Smooth muscle cell (in vitro differentiated cells): ENCODE measurements around the gene TANC1. TPM values are rescaled to one million over a fixed set of nuclear protein-coding genes. Genes with fewer than 3 reads are reported as not detected.

Experiments used
- DNase-seq: peaks from one replicate; lab custom pipeline; 2025; ENCODE audit not compliant: unreplicated experiment; lab: John Stamatoyannopoulos, UW
- H2AFZ ChIP-seq: fragments of 200-600 bp; sonication (generic); 2 replicates; pipeline ENCODE4 v1.6.0; 2016; ENCODE audit warnings: antibody characterized with exemption, low read depth, mild to moderate bottlenecking
- H3F3A ChIP-seq: fragments of 200-600 bp; sonication (generic); 2 replicates; pipeline ENCODE4 v1.6.0; 2017; ENCODE audit warnings: antibody characterized with exemption, low read depth
- H3K27ac ChIP-seq: fragments of 200-600 bp; sonication (generic); 2 replicates; pipeline ENCODE4 v1.5.1; 2016; ENCODE audit warnings: low read depth, mild to moderate bottlenecking
- H3K27me3 ChIP-seq: fragments of 200-600 bp; sonication (generic); 2 replicates; pipeline ENCODE4 v1.6.1; 2016; ENCODE audit warnings: low read depth, mild to moderate bottlenecking
- H3K36me3 ChIP-seq: fragments of 200-600 bp; sonication (generic); 2 replicates; pipeline ENCODE4 v1.5.1; 2016; ENCODE audit warnings: low read depth
- H3K4me1 ChIP-seq: fragments of 200-600 bp; sonication (generic); 2 replicates; pipeline ENCODE4 v1.5.1; 2016; ENCODE audit warnings: low read depth
- H3K4me2 ChIP-seq: fragments of 200-600 bp; sonication (generic); 2 replicates; pipeline ENCODE4 v1.6.0; 2016; ENCODE audit warnings: mild to moderate bottlenecking
- H3K4me3 ChIP-seq: fragments of 200-600 bp; sonication (generic); 2 replicates; pipeline ENCODE4 v1.5.1; 2016; ENCODE audit warnings: mild to moderate bottlenecking
- H3K79me2 ChIP-seq: fragments of 200-600 bp; sonication (generic); 2 replicates; pipeline ENCODE4 v1.6.0; 2016; ENCODE audit warnings: low read depth, mild to moderate bottlenecking
- H3K9ac ChIP-seq: fragments of 200-600 bp; sonication (generic); 2 replicates; pipeline ENCODE4 v1.6.0; 2016; ENCODE audit warnings: low read depth
- H3K9me3 ChIP-seq: fragments of 200-600 bp; sonication (generic); replicated peaks from 2 replicates; pipeline ENCODE4 v1.5.1; 2016; ENCODE audit warnings: low read depth
- H4K20me1 ChIP-seq: fragments of 200-600 bp; sonication (generic); 2 replicates; pipeline ENCODE4 v1.6.0; 2016; ENCODE audit warnings: low read depth
- CTCF ChIP-seq: fragments of 200-600 bp; sonication (generic); IDR thresholded peaks from 2 replicates; pipeline ENCODE4 v1.5.1; 2017; ENCODE audit warnings: borderline replicate concordance, mild to moderate bottlenecking, antibody characterized with exemption; ENCODE audit not compliant: insufficient read depth, poor library complexity, severe bottlenecking
- WGBS: methylation state at CpG from one replicate; pipeline ENCODE4 v1.1.7; 2016; ENCODE audit warnings: low lambda C conversion rate; 5-methylcytosine and 5-hydroxymethylcytosine counted together
- polyA plus RNA-seq: library from polyadenylated mRNA; unstranded; fragments of >200 nt; fragmentation: Nextera tagmentation; extraction: Ambion mirVana; gene quantifications from 2 replicates; pipeline ENCODE4 v1.2.1, GENCODE V29; 2016
- total RNA-seq: library from RNA; depleted of rRNA; stranded (reverse); fragments of >200 nt; gene quantifications from 2 replicates; pipeline ENCODE4 v1.2.3, GENCODE V29; 2014

TANC1 gene
- total and polyA plus RNA-seq, 2 experiments from 2014 or later = 9.1 to 30.8 TPM

- Histone ChIP-seq H3K79me2 (peaks cover 44% of the 10 kb centered on the region), H3K4me2 (no peak overlapping the region), H3K4me3 (no peak overlapping the region), H3K4me1 (peaks cover 9% of the 10 kb centered on the region), H3K36me3 (no peaks in the 10 kb centered on the region), H3K9me3 (no peaks in the 10 kb centered on the region), H3K27me3 (no peaks in the 10 kb centered on the region), H3K9ac (no peak overlapping the region), H3K27ac (no peak overlapping the region), H2AFZ (no peak overlapping the region), H3F3A (no peaks in the 10 kb centered on the region), H4K20me1 (no peaks in the 10 kb centered on the region)
- WGBS = 95% methylated on average over 5 of the region's 5 CpGs
- TF ChIP-seq CTCF = no peak
- DNase-seq = no peak
Observed at GRCh38 chr2:159145745-159146354, 177.4 kb downstream of the TANC1 start.

- H2AFZ ChIP-seq = no peak overlapping the region
- H3K4me1 ChIP-seq = peaks cover 19% of the 10 kb centered on the region
- H3K36me3 ChIP-seq = no peaks in the 10 kb centered on the region
- WGBS = 89% methylated on average over 14 of the region's 14 CpGs
- no peaks in the 10 kb centered on the region for H4K20me1 ChIP-seq
- no peak overlapping the region for H3K27ac ChIP-seq
- peaks cover 32% of the 10 kb centered on the region for H3K79me2 ChIP-seq
- no peak for DNase-seq
- peaks cover 9% of the 10 kb centered on the region for H3F3A ChIP-seq
- no peak for TF ChIP-seq CTCF
- H3K9me3 ChIP-seq = no peaks in the 10 kb centered on the region
- no peak overlapping the region for H3K4me2 ChIP-seq
- H3K27me3 ChIP-seq = no peaks in the 10 kb centered on the region
- no peak overlapping the region for H3K4me3 ChIP-seq
- no peak overlapping the region for H3K9ac ChIP-seq
Observed at GRCh38 chr2:159146996-159147666, 178.7 kb downstream of the TANC1 start.

- Histone ChIP-seq H3K27me3 (no peaks in the 10 kb centered on the region), H2AFZ (no peak overlapping the region), H3K4me3 (no peak overlapping the region), H3K9me3 (no peaks in the 10 kb centered on the region), H3K36me3 (no peaks in the 10 kb centered on the region), H3F3A (peaks cover 11% of the 10 kb centered on the region), H3K9ac (no peak overlapping the region), H3K79me2 (peaks cover 28% of the 10 kb centered on the region), H3K4me1 (peaks cover 25% of the 10 kb centered on the region), H3K27ac (no peak overlapping the region), H4K20me1 (no peaks in the 10 kb centered on the region), H3K4me2 (no peak overlapping the region)
- 77% methylated on average over 3 of the region's 3 CpGs for WGBS
- no peak for TF ChIP-seq CTCF
- no peak for DNase-seq
Observed at GRCh38 chr2:159147690-159148089, 179.2 kb downstream of the TANC1 start.
